Germinal center (tissue), 1 donor: ENCODE data around the gene C1orf87.

Experiments used
- DNase-seq: peaks from one replicate; pipeline ENCODE4 v3.0.0; 2012; ENCODE audit warnings: mixed read lengths, low spot score

Gene C1orf87

DNA sequence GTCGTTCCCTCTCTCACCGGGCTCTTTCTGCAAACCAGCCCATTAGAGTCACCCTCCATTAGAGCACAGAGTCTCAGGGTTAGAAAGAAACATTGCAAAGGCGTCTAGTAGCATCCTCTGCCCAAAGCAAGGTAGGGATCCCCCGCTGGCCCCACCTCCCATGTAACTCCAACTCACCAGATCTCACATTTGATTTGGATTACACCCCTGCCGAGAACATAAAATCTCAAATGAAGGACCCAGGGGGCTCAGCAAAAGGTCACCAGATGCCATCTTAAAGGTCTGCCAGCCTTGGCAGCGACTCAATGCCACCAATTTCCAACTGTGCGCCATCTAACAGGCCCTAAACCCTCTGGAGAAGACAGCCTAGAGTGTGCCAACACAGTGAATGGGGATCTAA, 14.1 kb downstream of the C1orf87 start:
- DNase-seq: no peak

DNA sequence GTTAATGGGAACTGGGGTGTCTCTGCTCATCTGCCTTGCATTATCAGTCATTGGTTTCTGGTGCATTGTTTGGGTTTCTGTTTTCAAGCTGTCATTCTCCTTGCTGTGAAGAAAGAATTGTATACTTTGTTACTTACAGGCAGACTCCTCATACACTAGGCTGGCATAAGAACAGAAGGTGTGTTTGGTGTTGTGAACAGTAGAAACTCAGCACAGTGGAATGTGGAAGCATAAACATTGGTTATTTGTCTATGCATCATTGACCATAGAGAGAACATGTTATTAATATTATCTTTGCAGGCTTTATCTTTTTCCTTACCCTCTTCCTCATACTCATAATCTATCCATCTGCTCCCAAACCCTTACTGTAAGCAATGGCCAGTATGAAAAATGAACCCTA, 18.2 kb downstream of the C1orf87 start:
- DNase-seq: no peak

DNA sequence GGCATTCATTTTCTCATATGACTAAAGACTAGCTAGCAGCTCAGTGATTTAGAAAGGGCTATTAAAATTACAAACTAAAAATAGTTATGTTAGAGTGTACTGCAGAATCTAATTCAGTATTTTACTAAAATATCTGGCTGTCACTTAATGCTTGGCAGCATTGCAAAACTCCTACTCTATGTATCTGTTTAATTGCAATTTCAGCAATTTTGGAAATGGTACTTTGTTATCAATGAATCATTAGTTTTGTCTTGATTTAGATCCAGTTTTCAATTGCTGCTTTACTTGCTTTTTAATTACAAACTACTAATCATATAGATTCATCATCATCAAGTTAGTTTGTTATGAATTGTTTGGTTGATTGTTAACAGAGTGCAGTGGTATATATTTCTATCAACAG, 19.2 kb downstream of the C1orf87 start:
- no peak for DNase-seq

DNA sequence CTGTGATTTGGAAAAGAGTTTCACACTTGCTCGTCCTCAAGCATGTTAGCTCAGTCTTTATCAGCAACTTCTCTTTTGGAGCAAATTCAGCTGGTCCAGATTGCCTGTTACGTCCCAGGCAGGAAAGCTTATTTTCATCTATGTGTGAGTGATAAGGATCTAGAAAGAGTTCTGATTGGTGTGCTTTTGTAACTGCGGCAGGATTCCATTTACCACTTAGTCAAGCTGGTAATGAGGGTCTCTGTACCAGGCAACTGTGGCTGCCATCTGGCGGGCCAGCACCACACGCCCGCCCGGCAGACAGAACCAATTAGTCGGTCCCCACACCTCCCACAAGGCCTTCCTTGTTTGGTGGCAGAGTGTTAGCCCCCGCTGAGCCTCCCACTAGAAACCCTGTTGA, 21.0 kb downstream of the C1orf87 start:
- no peak for DNase-seq

DNA sequence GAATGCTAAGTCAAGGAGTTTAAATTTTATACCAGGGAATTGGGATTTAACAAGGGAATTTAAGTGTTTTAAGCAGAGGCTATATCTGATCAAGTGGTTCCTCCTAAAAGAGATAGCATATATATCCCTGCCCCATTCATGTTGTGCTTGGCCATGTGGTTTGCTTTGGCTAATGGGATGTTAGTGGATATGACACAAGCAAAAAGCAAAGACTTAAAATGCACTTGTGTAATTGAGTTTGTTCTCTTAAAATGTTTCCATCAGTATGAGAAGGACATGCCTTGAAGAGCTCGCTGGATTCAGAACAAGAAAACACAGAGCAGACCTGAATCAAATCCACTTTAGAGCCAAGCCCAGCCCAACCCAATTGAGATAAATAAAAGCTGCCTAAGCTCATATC, 22.4 kb downstream of the C1orf87 start:
- no peak for DNase-seq

DNA sequence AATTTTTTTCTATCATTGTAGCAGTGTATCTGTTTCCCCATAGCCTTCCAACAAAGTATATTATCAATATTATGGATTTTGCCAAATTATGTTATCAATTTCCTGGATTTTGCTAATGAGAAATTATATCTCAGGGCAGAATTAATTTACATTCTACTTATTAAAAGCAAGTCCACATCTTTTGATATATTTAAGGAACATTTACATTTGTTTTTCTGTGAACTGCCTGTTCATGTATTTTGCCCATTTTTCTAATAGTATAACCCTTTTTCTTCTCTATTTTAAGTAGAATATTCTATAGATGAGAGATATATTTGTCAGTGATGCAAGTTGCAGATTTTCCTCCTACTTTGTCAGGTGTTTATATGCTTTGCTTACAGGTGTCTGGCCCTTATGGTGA, 24.4 kb downstream of the C1orf87 start:
- no peak for DNase-seq

DNA sequence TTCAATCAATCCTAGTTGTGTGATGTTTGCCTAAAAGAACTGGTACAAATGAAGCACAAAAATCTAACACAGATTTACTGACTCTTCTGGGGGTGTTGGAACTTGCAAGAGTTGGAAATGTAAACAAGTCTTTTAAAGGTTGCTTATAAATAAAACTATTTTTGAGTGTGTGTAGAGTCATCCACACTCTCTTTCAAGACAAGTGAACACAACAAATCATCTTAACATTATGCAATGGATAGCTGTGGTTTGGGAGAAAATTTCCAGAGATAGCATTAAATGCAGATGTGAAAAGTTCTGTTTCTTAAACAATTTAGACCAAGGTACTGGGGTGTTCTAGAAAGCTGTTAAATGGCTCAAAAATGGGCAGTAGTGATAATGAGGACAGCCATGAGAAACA, 28.7 kb downstream of the C1orf87 start:
- no peak for DNase-seq

DNA sequence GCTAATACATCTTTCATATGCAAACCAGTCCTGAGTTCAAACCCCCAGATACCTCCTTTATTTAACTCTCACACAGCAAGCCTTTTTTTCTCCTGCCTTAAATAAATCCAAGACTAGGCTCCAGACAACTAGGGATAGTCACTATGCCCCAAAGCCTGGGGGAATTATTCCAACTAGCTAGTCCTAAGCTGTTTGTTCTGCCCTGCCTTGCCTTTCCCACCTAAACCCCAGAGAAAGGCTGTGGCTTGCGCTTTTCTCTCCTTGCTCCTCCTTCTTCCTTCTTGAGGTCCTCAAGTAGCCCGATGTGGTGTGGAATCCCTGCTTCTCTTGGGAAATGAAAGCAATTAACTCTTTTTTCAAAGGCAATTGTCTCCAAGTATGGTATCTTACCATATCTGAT, 31.8 kb downstream of the C1orf87 start:
- DNase-seq: no peak

DNA sequence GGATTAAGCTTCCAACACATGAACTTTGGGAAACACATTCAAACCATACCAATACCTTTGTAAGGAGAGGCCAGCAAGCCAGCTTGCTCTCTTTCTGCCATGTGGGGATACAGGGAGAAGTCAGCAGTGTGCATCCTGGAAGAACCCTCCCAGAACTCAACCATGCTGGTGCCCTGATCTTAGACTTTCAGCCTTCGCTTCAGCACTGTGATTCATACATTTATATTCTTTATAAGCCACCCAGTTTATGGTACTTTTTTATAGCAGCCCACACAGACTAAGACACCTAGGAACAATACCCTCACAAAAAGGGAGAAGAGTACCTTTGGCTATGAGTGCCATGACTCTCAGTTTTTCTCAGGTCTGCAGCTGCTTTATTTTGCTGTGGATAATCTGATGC, 35.9 kb downstream of the C1orf87 start:
- no peak for DNase-seq

DNA sequence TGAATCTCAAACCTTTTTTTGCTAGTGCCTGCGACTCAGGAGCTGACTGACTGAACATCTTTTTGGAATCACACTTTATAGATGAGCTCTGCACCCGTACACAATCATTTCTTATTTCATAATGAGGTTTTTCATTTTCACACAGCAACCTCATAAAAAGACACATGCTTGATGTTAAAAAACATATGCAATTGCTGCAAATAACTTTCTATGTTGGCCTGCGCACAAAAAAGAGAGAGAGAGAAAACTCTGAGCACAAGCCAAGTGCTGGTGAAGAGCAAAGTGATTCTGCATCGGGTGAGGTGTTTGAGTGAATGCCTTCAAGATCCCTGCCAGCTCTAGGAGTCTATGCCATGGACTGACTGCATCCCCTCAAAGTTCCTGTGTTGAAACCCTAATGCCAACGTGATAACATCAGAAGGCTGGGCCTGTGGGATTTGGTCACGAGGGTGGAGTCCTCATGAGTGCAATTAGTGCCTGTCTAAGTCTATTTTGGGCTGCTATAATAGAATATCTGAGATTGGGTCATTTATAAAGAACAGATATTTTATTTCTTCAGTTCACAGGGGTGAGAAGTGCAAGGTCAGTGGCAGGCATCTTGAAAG, 36.6 kb downstream of the C1orf87 start:
- no peak for DNase-seq

DNA sequence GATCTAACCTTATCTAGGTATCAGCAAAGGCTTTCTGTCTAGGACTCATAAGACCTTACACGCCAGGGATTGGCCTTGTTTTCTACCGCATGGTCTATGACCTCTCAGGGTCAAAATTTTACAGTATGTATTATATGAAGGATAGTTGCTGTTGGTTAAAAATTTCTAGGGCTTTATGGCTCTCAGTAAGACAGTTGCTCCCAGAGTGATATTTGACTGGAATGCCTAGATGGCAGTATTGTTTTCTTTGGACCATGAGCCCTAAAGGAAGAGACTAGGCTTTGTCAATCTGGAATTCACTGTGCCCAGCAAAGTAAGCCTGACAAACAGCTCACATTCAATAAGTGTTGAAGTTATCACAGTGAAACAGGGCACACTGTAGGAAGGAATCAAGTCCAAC, 37.6 kb downstream of the C1orf87 start:
- DNase-seq: no peak

DNA sequence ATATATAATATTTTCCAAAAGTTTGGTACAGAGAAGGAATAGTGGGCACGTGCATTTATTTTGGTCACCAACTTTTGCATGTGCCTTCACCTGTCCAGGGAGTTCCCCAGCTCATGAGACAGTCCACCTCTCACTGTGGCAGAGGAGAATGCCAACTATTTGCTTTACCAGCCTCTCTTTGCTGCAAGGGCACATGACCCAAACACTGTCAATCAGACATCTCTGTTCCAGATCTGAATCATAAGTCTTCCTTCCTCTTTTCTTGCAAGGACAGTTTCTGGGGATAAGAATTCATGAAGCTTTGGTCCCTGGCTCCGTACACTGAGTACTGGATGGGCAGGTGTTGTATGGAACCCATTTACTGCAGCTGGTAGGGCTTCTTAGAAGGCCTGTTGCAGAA, 38.6 kb downstream of the C1orf87 start:
- no peak for DNase-seq

DNA sequence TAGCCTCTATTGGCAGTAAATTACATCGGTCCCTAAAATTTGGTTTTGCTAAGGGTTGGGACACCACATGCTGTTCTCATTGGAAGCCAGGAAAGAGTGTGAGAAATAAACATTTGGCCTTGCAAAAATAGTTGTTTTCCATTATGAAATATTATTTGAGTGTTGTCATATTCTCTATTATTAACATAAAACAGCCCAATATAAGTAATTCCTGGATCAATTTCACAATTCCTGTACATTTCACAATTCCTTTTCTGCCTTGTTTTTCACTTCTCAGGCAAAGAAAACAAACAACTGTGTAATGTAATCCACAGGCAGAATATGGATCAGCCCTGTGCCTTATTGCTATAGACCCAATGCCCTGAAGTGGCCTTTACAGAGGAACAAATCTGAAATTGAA, 40.5 kb downstream of the C1orf87 start:
- DNase-seq: no peak

DNA sequence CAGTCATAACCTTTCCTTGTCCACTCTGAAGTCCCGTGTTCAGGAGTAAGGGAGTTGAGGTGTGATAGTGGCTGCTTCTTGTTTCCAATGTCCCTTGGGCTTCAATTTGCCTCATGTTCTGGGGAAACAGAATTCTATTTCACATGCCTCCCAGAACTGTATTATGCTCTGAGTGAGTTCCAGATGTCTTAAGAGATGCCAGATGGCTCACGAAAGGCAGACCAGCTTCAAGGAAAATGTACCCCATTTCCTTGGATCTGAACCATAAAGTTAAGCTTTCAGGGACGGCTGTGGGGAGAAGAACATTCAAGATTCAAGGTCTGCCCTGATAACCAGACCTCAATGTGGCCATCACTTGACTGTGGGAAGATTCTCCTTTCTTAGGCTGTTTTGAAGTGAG, 42.4 kb downstream of the C1orf87 start:
- no peak for DNase-seq

DNA sequence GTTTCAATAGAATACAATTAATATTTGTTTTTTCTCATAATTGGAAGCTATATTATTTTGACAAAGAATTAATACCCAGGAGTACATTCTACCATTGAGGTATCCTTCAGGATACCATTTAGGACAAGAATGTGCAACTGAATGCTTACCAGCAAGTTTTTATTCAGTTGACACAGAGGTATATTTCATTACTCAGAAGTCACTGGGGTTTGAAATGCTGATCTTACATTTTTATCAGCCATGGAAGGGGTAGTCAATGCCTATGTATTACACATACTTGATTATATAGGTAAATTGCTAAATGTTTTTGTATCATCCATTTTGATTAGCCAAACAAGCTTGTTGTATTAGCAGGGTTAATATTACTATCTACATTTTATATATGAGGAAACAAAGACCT, 48.0 kb downstream of the C1orf87 start:
- DNase-seq: no peak

DNA sequence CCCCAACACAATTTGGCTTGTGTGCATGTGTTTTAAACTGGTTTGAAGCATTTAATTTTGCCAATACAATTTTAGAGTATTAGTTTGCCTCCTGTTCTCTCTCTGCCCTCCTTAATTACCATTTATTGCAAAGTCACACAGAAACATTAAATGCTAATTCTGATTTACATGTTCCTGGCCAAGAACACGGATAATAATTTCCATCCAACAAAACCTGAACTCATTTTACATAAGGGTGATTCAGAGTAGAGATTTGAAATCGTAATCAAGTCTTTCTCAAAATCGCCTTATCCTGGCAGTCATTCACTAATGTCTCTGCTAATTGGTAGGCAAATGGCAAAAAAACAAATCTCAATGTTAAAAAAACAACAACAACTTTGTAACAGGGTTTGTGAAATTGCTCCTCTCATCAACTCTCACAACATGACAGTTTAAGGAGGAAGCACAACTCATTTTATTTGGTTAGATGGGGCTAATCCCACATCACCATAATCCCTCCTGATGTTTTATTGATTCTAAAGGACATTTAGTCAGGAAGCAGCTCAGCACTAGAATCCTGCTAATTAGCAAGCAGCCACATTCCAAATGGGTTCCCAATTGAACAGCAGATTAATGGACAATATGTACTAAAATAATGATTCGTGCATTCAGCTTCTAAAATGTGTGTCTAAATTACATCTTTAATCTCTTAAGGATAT, 55.9 kb downstream of the C1orf87 start:
- DNase-seq: no peak

DNA sequence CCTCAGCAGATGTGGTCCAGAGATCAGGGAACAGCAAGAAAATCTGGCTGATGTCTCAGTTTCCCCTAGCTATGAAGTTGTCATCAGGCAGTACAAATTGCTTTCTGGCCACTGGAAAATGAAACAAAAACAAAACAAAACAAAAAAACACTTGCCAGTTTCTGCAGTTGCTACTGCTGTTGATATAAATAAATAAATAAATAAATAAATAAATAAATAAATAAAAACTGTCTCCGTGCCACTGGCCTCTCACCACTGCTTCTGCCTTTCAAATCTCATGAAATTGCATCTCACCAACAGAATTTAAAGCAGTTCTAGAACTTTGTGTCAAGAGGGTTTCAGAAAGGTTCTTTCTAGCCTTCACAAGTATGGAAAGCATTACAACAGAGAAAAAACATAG, 62.9 kb downstream of the C1orf87 start:
- no peak for DNase-seq

DNA sequence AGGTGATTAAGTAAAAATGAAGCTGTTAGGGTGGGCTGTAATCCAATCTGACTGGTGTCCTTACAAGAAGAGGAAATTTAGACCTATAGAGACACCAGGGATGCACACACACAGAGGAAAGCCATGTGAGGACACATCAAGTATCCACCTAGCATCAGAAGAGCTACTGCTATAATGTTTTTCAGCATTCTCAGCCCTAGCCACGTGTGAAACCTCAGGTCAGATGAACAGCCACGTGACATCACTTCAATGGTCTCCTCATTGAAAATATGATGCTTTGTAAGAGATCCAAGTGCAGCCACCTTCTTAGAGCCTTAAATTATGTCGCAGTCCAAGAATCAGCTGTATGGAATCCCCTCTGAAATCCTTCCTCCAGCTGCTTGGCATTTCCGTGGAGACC, 65.1 kb downstream of the C1orf87 start:
- no peak for DNase-seq

DNA sequence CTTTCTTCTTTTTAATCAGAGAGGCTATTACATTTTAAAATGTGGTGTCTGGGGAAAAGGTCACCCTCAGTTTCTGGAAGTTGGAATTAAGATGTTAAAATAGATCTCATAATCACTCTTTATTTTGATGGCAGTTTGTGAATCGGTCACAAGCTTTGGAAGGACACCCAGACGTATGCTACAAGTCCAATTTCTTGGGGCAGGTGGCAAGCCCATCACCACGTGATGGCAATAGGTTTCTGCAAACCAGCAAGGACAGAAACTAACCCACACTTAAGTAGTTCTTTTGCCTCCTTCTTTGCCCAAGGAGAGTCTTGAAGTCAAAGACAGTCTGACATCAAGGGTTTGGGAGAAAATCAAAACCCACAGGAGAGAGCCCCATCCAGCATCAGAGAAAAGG, 72.9 kb downstream of the C1orf87 start:
- DNase-seq: no peak

DNA sequence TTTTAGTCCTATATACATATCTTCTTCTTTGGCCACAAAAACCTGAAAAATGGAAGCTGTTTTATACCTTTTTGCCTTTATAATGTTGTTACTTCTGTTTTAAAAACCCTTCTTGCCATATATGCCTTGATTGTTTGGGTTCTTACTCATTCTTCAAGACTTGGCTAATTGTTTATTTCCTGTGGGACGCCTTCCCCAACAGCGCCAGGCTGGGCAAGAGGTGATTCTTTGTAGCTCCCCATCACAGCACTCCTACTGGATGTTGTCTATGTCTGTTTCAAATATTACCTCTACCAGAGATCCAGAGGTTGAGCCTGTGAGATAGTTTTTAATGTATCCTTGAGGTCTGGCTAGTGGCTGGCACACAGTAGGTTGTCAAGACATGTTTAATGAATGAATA, 73.8 kb downstream of the C1orf87 start:
- DNase-seq: no peak

DNA sequence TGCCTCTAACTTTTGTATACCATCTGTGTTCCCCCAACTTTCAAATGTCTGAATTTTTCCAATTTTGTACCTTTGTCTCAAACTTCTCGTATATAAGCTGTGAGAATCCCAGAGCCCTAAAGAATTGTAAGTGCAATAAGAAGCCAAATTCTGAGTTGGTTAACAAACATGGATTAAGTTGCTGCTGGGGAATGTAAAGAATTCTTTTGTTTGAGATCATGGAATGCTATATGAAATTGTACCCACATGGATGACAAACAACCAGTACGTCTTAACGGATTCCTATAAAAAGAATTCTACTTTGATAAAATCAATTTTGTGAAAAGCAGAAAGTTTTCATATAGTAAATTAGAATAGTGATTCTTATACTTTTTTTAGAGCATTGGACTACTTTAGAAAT, 74.6 kb downstream of the C1orf87 start:
- no peak for DNase-seq

DNA sequence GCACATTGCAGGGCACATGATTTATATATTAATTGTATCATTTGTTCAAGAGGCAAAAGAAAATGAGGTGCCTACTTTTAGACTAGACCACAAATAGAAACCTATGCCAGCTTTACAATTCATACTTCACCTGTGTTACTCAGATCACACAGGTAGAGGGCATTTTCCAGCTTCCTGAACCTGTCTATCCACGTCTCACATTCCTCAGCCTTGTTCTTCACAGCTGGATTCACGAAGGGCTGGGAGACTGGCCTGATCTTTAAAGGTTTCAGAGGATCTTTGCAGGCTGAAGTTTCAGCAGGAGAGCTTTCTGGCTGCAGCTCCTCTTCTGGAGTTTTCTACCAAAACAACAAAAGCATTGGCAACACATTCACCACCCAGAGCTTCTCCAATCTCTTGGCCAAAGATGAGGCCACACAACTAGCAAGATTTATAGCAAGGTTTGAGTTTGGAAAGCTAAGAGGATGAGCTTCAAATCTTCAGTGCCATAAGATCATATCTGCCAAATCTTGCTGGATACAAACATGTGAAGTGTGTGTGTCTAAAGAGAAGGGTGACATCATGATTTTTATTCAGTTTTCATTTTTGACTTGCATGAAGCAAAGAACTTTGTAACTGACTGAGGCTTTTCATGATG, 76.0 kb downstream of the C1orf87 start:
- DNase-seq: no peak

DNA sequence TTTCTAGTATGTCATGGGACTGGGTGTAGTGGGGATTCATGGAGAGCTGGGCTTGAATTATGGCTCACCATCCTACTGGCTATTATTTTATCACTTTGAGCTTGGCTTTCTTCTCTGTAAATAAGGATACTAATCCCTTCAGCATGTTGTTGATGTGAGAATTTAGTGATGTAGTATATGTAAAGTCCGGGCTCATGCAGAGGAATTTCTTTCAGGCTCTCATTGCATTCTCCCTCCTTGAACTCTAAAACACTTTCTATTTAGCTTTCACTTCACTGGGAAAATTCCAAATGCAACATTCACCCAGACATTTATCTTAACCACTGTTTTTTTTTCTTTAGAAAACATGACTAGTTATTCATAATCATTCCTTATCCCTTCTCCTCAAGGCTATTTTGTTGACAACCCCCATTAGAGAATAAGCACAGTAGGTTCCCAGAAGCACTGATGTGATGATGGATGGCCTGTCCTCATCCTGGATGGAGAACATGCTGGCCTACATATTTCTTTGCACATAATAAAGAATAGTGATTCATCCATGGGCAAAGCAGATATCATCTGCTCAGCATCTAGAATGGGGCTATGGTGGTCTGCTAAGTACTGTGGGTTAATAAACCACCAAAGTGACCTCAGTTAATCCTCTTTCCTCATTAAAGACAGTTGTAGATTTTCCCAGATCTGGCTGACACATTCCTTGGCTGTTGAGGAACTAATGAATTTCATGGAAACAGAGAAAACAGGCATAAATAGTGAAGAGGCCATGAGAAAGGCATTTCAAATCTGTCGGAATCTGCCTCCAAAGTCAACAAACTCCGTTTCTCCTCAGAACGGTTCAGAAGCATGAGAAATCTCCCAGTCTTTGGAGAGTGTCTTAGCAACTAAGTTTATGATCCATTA, 79.0 kb downstream of the C1orf87 start:
- DNase-seq: no peak
